Nephron progenitor cell (in vitro differentiated cells): ENCODE results near the gene LAMA2.

Source experiments
- DNase-seq: peaks from one replicate; pipeline ENCODE4 v3.0.0; 2021
- H3K27ac Mint-ChIP-seq: 2 replicates; pipeline ENCODE4 v1.8.0; 2021; ENCODE audit warnings: mild to moderate bottlenecking, moderate library complexity, mixed read lengths
- H3K27me3 Mint-ChIP-seq: 2 replicates; pipeline ENCODE4 v1.8.0; 2021; ENCODE audit warnings: mild to moderate bottlenecking, low read depth, mixed read lengths; ENCODE audit not compliant: poor library complexity
- H3K36me3 Mint-ChIP-seq: 2 replicates; pipeline ENCODE4 v1.8.0; 2021; ENCODE audit warnings: low read depth, mixed read lengths
- H3K4me1 Mint-ChIP-seq: 2 replicates; pipeline ENCODE4 v1.8.0; 2021; ENCODE audit warnings: mixed read lengths
- H3K4me3 Mint-ChIP-seq: 2 replicates; pipeline ENCODE4 v1.8.0; 2021; ENCODE audit warnings: mild to moderate bottlenecking, moderate library complexity, mixed read lengths
- H3K9me3 Mint-ChIP-seq: 2 replicates; pipeline ENCODE4 v1.8.0; 2021; ENCODE audit warnings: mild to moderate bottlenecking, moderate library complexity, mixed read lengths
- TF ChIP-seq, protein P1 (sequence below): fragments of 200-600 bp; sonication (generic); IDR thresholded peaks from 2 replicates; pipeline ENCODE4 v1.5.0; 2021; ENCODE audit warnings: antibody characterized with exemption

The LAMA2 gene

DNA sequence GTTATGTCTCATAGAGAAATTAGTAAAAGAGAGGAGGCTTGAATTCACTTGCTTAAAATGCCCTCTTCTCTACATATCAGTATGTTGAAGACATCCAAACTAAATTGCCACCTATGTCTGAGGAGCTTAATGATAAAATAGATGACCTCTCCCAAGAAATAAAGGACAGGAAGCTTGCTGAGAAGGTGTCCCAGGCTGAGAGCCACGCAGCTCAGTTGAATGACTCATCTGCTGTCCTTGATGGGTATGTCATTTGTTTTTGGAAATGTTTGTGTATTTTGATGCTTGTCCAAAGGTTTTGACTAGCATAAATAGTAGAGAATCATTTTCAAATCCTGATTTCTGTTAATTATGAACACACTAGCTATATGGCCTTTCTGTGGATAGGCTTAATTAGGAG lies 519.3 kb downstream of the LAMA2 start:
- Mint-ChIP-seq H3K4me3 (no peak overlapping the region), H3K27ac (no peak overlapping the region), H3K27me3 (peaks cover 2% of the 10 kb centered on the region), H3K36me3 (no peaks in the 10 kb centered on the region), H3K4me1 (no peaks in the 10 kb centered on the region), H3K9me3 (no peaks in the 10 kb centered on the region)
- no peak for DNase-seq
- TF ChIP-seq, protein P1, sequence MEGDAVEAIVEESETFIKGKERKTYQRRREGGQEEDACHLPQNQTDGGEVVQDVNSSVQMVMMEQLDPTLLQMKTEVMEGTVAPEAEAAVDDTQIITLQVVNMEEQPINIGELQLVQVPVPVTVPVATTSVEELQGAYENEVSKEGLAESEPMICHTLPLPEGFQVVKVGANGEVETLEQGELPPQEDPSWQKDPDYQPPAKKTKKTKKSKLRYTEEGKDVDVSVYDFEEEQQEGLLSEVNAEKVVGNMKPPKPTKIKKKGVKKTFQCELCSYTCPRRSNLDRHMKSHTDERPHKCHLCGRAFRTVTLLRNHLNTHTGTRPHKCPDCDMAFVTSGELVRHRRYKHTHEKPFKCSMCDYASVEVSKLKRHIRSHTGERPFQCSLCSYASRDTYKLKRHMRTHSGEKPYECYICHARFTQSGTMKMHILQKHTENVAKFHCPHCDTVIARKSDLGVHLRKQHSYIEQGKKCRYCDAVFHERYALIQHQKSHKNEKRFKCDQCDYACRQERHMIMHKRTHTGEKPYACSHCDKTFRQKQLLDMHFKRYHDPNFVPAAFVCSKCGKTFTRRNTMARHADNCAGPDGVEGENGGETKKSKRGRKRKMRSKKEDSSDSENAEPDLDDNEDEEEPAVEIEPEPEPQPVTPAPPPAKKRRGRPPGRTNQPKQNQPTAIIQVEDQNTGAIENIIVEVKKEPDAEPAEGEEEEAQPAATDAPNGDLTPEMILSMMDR: no peak

DNA sequence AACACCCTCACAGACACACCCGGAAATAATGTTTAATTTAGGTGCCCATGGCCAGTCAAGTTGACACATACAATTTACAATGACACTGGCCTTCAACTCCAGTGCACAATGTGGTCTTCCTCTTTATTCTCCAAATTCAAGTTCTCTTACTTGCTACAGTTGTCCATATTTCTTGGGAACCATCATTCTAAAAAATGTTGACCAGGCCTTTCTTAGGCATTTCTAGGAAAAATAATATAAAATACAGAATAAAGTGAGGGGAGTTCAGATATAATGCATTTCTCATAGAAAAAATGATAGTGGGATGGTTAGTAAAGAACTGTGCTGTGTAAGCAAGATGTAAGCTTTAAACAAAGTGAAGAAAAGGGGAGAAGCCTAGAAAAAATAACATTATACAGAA lies 528.2 kb downstream of the LAMA2 start:
- Mint-ChIP-seq H3K27ac (no peak overlapping the region), H3K4me3 (no peak overlapping the region), H3K27me3 (peaks cover 5% of the 10 kb centered on the region), H3K9me3 (no peaks in the 10 kb centered on the region), H3K36me3 (no peaks in the 10 kb centered on the region), H3K4me1 (no peaks in the 10 kb centered on the region)
- TF ChIP-seq, protein P1: no peak
- DNase-seq: no peak

DNA sequence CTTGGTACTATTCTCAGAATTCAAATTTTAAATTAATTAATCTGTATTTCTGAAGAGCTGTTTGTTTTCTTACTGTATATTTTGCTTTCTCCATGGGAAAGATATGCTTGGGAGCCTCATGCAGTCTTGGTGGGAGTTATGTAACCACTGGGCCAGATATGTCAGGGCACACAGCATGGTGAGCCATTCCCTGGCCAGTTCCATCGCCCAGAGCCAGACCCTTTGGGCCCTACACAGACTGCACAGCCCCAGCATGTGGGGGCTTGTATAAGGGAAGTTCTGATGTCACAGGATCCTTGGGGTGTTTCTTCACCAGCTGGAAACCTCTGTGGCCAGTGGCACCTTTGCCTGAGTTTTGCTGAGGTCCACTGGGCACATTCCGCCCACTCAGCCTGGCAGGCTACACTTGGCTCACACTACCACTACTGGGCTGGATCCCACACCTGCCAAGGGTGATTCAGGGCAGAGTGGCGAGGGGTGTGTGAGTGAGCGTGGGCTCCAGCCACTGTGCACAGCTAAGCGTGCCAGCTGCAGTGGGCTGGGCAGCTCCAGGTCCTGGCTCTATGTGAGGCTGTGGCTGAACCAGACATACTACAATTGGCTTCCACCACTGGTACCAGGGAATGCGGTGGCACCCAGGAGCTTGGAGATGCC lies 533.5 kb downstream of the LAMA2 start:
- DNase-seq: no peak
- H3K36me3 Mint-ChIP-seq: no peaks in the 10 kb centered on the region
- H3K27me3 Mint-ChIP-seq: peaks cover 3% of the 10 kb centered on the region
- no peaks in the 10 kb centered on the region for H3K4me1 Mint-ChIP-seq
- no peaks in the 10 kb centered on the region for H3K9me3 Mint-ChIP-seq
- H3K27ac Mint-ChIP-seq: no peak overlapping the region
- H3K4me3 Mint-ChIP-seq: no peak overlapping the region
- TF ChIP-seq, protein P1: no peak

DNA sequence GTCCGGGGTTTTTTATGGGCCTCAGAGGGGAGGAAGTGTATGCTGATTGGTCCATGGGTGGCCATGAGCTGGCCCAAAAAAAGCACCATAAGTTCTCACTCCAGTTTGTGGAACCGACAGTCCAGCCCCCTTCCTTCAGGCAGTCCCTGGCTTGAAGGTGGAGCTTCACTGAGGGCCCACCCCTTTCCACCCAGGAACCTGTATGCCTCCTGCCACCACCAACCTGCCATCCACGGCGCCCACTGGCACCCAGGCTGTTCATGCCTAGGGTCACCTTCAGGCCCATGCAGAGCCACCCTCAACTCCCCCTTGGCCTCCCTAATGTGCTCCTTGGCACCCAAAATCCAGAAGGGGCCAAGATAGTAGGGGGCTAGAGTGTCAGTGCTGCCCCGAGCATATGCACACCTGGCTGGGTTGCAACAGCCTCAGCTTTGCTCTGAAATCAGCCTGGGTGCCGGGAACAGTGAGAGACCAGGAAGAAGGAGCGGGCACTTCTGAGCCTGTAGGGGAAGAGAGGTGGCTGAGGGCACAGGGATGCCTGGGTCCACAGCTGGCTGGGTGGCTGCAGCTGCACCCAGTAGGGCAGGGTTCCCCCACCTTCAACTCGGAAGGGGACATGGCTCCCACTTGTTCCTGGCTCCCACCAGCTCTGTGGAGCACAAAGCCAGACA lies 534.6 kb downstream of the LAMA2 start:
- Mint-ChIP-seq H3K27ac (no peak overlapping the region), H3K4me1 (no peaks in the 10 kb centered on the region), H3K27me3 (peaks cover 3% of the 10 kb centered on the region), H3K4me3 (no peak overlapping the region), H3K9me3 (no peaks in the 10 kb centered on the region), H3K36me3 (no peaks in the 10 kb centered on the region)
- TF ChIP-seq, protein P1: no peak
- no peak for DNase-seq

DNA sequence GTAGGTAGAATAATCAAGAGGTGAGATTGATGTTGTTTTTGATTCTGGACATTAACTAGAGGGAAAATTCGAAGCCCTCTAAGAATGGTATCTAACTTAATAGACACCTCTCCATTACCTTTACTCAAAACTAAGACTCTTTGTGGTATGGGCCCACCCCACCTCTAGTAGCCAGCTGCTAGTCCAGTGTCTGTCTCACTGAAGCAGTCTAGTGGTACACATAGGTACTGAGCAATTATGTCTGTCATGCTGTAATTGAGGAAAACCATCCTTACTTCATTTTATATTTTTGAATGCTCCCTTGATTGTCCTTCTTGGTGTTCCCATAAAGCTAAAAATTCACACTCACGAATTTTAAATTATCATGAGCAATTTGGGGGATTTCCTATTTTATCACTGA lies 536.4 kb downstream of the LAMA2 start:
- TF ChIP-seq, protein P1: no peak
- DNase-seq: no peak
- Mint-ChIP-seq H3K4me3 (no peak overlapping the region), H3K4me1 (no peaks in the 10 kb centered on the region), H3K27ac (no peak overlapping the region), H3K36me3 (no peaks in the 10 kb centered on the region), H3K9me3 (no peaks in the 10 kb centered on the region), H3K27me3 (peaks cover 3% of the 10 kb centered on the region)

DNA sequence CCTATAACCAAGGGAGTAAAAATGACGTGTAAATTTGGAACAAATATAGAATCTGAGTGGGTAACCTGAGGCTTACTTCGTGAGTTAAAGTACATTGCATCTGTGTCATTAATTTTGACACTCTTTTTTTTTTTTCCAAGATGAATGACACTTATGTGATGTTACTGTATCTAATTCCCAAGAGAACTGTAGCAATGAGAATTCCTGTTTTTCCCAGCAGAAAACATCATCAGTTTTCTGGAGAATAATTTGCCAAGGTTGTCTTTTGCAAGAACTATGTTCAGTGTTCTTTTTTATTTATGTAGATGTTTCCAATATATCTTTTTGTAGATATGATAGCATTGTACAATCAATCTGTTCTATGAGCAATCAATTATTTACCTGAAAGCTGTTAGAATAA lies 543.4 kb downstream of the LAMA2 start:
- Mint-ChIP-seq H3K27ac (no peak overlapping the region), H3K4me3 (no peak overlapping the region), H3K4me1 (no peaks in the 10 kb centered on the region), H3K9me3 (no peaks in the 10 kb centered on the region), H3K27me3 (no peaks in the 10 kb centered on the region), H3K36me3 (no peaks in the 10 kb centered on the region)
- no peak for DNase-seq
- TF ChIP-seq, protein P1: no peak
